ENCODE data around the gene GJC2. TPM values are rescaled to one million over a fixed set of nuclear protein-coding genes. Genes with fewer than 3 reads are reported as not detected.

GJC2 gene
- total RNA-seq, 4 donors from 2014 or later: 0.20 to 7.1 (median 1.4) TPM

- intact Hi-C loops (cut with DNase I; ENCODE audit: low total_unique reads): no loop called here
- Histone ChIP-seq H3K36me3 (no peaks in the 10 kb centered on the region), H3K4me1 (peaks cover 23 to 57% (median 38%) of the 10 kb centered on the region in 4 donors), H3K27ac (no peak overlapping the region), H3K4me3 (no peak overlapping the region), H3K27me3 (no peaks in the 10 kb centered on the region), H3K9me3 (no peaks in the 10 kb centered on the region)
- TF ChIP-seq, protein P1, sequence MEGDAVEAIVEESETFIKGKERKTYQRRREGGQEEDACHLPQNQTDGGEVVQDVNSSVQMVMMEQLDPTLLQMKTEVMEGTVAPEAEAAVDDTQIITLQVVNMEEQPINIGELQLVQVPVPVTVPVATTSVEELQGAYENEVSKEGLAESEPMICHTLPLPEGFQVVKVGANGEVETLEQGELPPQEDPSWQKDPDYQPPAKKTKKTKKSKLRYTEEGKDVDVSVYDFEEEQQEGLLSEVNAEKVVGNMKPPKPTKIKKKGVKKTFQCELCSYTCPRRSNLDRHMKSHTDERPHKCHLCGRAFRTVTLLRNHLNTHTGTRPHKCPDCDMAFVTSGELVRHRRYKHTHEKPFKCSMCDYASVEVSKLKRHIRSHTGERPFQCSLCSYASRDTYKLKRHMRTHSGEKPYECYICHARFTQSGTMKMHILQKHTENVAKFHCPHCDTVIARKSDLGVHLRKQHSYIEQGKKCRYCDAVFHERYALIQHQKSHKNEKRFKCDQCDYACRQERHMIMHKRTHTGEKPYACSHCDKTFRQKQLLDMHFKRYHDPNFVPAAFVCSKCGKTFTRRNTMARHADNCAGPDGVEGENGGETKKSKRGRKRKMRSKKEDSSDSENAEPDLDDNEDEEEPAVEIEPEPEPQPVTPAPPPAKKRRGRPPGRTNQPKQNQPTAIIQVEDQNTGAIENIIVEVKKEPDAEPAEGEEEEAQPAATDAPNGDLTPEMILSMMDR (IDR thresholded peaks at IDR 0.05): no peak
- TF ChIP-seq EP300 (IDR thresholded peaks at IDR 0.05; ENCODE audit: low read depth) (no peak), POLR2AphosphoS5 (IDR thresholded peaks at IDR 0.05) (no peak), POLR2A (IDR thresholded peaks at IDR 0.05) (no peak)
- in situ Hi-C loops (cut with MboI; ENCODE audit: low pct_ligation_motif_present in 1 of 4, low pct_unique_long_range_greater_than_20kb in 1 of 4, low sequenced_read_pairs in 3 of 4): no loop called here
- DNase-seq: no peak
- 91 to 92% methylated on average over 2 to 31 of the region's 31 CpGs for WGBS, 2 donors (ENCODE audit: low coverage in 1 of 2)
These were observed 4.0 kb upstream of the GJC2 start for GRCh38 chr1:228145463-228146416.

DNA sequence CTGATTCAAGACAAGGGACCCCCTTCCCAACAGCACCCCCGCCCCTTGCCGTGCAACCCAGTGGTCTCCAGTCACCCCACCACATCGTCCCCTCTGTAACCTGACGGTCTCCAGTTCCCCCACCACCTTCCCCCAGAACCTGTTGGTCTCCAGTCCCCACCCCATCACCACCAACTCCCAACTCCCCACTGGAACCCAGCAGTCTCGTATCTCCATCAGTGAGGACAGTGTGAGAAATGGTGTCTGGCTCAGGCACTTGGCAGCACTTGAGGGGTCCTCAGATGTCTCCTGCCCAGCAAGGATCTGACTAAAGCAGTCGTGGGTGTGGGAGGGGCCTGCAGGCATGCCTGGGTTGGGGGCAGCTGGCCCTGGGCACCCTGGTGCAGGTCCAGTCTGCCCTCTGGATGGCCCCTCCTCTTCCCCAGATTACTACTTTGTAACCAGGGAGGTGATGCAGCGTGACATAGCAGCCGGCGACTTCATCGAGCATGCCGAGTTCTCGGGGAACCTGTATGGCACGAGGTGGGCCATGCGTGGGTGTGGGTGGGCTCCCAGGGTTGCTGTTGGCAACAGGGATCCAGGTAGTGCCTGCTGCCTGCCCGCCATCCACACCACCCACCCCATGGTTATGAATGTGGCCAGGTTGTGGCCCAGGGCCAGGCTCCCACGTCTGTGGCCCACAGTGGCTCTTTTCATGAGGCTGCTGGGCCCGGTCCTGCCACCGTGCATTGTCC, 3.1 kb upstream of the GJC2 start:
- Histone ChIP-seq H3K4me3 (no peak overlapping the region), H3K27ac (no peak overlapping the region), H3K9me3 (no peaks in the 10 kb centered on the region), H3K36me3 (no peaks in the 10 kb centered on the region), H3K4me1 (peaks cover 21 to 56% (median 39%) of the 10 kb centered on the region in 4 donors), H3K27me3 (no peaks in the 10 kb centered on the region)
- 90% methylated on average over 17 of the region's 18 CpGs; no CpG with 5 or more reads in 1 of the 2 donors for WGBS, 2 donors (ENCODE audit: low coverage in 1 of 2)
- TF ChIP-seq POLR2A (IDR thresholded peaks at IDR 0.05): no peak
- TF ChIP-seq, protein P1 (IDR thresholded peaks at IDR 0.05): no peak
- TF ChIP-seq POLR2AphosphoS5 (IDR thresholded peaks at IDR 0.05): no peak
- no peak for TF ChIP-seq EP300 (IDR thresholded peaks at IDR 0.05; ENCODE audit: low read depth)
- DNase-seq: no peak
- in situ Hi-C loops (cut with MboI; ENCODE audit: low pct_ligation_motif_present in 1 of 4, low pct_unique_long_range_greater_than_20kb in 1 of 4, low sequenced_read_pairs in 3 of 4) (no loop called here), intact Hi-C loops (cut with DNase I; ENCODE audit: low total_unique reads) (no loop called here)

DNA sequence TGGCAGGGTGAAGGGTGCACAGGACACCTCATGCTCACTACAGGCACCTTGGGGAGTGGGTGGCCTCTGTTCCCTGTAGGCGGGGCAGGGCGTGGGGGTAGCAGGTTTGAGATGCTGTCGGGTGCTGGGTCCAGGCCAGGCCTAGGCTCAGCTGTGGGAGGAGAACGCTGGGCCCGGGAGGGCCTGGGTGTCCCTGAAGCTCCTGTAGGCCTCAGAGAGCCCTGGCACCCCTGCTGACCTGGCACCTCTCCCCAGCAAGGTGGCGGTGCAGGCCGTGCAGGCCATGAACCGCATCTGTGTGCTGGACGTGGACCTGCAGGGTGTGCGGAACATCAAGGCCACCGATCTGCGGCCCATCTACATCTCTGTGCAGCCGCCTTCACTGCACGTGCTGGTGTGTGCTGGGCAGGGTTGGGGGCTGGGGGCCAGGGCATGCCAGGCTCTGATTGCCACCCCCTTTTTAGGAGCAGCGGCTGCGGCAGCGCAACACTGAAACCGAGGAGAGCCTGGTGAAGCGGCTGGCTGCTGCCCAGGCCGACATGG, 2.5 kb upstream of the GJC2 start:
- in situ Hi-C loops (cut with MboI; ENCODE audit: low pct_ligation_motif_present in 1 of 4, low pct_unique_long_range_greater_than_20kb in 1 of 4, low sequenced_read_pairs in 3 of 4): no loop called here
- H3K4me3 ChIP-seq: no peak overlapping the region
- 95% methylated on average over 19 of the region's 20 CpGs; no CpG with 5 or more reads in 1 of the 2 donors for WGBS, 2 donors (ENCODE audit: low coverage in 1 of 2)
- DNase-seq: no peak
- intact Hi-C loops (cut with DNase I; ENCODE audit: low total_unique reads): no loop called here
- H3K27ac ChIP-seq: no peak overlapping the region
- TF ChIP-seq POLR2A (IDR thresholded peaks at IDR 0.05) (no peak), POLR2AphosphoS5 (IDR thresholded peaks at IDR 0.05) (no peak), EP300 (IDR thresholded peaks at IDR 0.05; ENCODE audit: low read depth) (no peak)
- TF ChIP-seq, protein P1 (IDR thresholded peaks at IDR 0.05): no peak
- peaks cover 14 to 53% (median 35%) of the 10 kb centered on the region in 4 donors for H3K4me1 ChIP-seq
- no peaks in the 10 kb centered on the region for H3K9me3 ChIP-seq
- H3K27me3 ChIP-seq: no peaks in the 10 kb centered on the region
- no peaks in the 10 kb centered on the region for H3K36me3 ChIP-seq

GRCh38 chr1:228147768-228148167, 2.0 kb upstream of the GJC2 start:
- Histone ChIP-seq H3K4me3 (no peak overlapping the region), H3K27ac (peak overlapping the region in 2 of 4 donors; percentile 77 to 97), H3K4me1 (peaks cover 9 to 47% (median 29%) of the 10 kb centered on the region in 4 donors), H3K36me3 (no peaks in the 10 kb centered on the region), H3K9me3 (no peaks in the 10 kb centered on the region), H3K27me3 (no peaks in the 10 kb centered on the region)
- in situ Hi-C loops (cut with MboI; ENCODE audit: low pct_ligation_motif_present in 1 of 4, low pct_unique_long_range_greater_than_20kb in 1 of 4, low sequenced_read_pairs in 3 of 4): no loop called here
- intact Hi-C loops (cut with DNase I; ENCODE audit: low total_unique reads): no loop called here
- no peak for DNase-seq
- TF ChIP-seq POLR2AphosphoS5 (IDR thresholded peaks at IDR 0.05) (no peak), POLR2A (IDR thresholded peaks at IDR 0.05) (no peak), EP300 (IDR thresholded peaks at IDR 0.05; ENCODE audit: low read depth) (no peak)
- TF ChIP-seq, protein P1 (IDR thresholded peaks at IDR 0.05): no peak
- 94% methylated on average over 4 of the region's 4 CpGs; no CpG with 5 or more reads in 1 of the 2 donors for WGBS, 2 donors (ENCODE audit: low coverage in 1 of 2)
